Keratinocyte (primary cell): ENCODE results near the gene TNRC18. TPM values are rescaled to one million over a fixed set of nuclear protein-coding genes. Genes with fewer than 3 reads are reported as not detected.

Experiments used
- DNase-seq: peaks from one replicate; pipeline ENCODE4 v3.0.0-alpha.2; 2011; ENCODE audit warnings: low read depth, missing footprints, low spot score
- FAIRE-seq: peaks from 2 replicates; lab custom pipeline; 2011; peaks lifted over from hg19 to GRCh38; lab: Jason Lieb, UNC
- H2AFZ ChIP-seq: 2 replicates; pipeline ENCODE4 v1.6.0; 2012; ENCODE audit warnings: low read length, control low read depth, inconsistent platforms; ENCODE audit not compliant: control insufficient read depth
- H3K27ac ChIP-seq: 2 replicates; pipeline ENCODE4 v1.5.1; 2011; ENCODE audit warnings: low read length; ENCODE audit not compliant: control insufficient read depth, insufficient read depth
- H3K27me3 ChIP-seq: 3 replicates; pipeline ENCODE4 v1.6.0; 2011; ENCODE audit warnings: low read length; ENCODE audit not compliant: control insufficient read depth, insufficient read depth; ENCODE audit errors: extremely low read depth
- H3K36me3 ChIP-seq, 2 experiments: 2 replicates in 1 of 2; 3 replicates in 1 of 2; pipeline ENCODE4 v1.5.1; 2011; ENCODE audit warnings: low read length in 2 of 2, mild to moderate bottlenecking in 1 of 2; ENCODE audit not compliant: control insufficient read depth in 2 of 2, insufficient read depth in 2 of 2; ENCODE audit errors: extremely low read depth in 1 of 2
- H3K4me1 ChIP-seq: 3 replicates; pipeline ENCODE4 v1.5.1; 2011; ENCODE audit warnings: low read length; ENCODE audit not compliant: control insufficient read depth, insufficient read depth; ENCODE audit errors: extremely low read depth
- H3K4me2 ChIP-seq: 3 replicates; pipeline ENCODE4 v1.6.0; 2011; ENCODE audit warnings: low read depth, low read length; ENCODE audit not compliant: control insufficient read depth, insufficient read depth; ENCODE audit errors: extremely low read depth
- H3K4me3 ChIP-seq, 3 experiments: fragments of 200-600 bp in 1 of 3; sonication (generic) in 1 of 3; 2 replicates in 2 of 3; 3 replicates in 1 of 3; pipeline ENCODE4 v1.5.1; 2011 to 2016; ENCODE audit warnings: low read length in 3 of 3, mild to moderate bottlenecking in 3 of 3, control low read depth in 2 of 3, inconsistent platforms in 1 of 3, low read depth in 1 of 3, mixed read lengths in 1 of 3, mixed run types in 1 of 3, moderate library complexity in 1 of 3; ENCODE audit not compliant: control insufficient read depth in 2 of 3, insufficient read depth in 2 of 3; ENCODE audit errors: extremely low read depth in 1 of 3
- H3K79me2 ChIP-seq: 2 replicates; pipeline ENCODE4 v1.6.0; 2012; ENCODE audit warnings: low read length; ENCODE audit not compliant: control insufficient read depth, insufficient read depth
- H3K9ac ChIP-seq: 3 replicates; pipeline ENCODE4 v1.6.0; 2011; ENCODE audit warnings: low read length; ENCODE audit not compliant: control insufficient read depth, insufficient read depth; ENCODE audit errors: extremely low read depth
- H3K9me1 ChIP-seq: 3 replicates; pipeline ENCODE4 v1.6.0; 2011; ENCODE audit warnings: low read length; ENCODE audit not compliant: control insufficient read depth, insufficient read depth; ENCODE audit errors: extremely low read depth
- H3K9me3 ChIP-seq: 2 replicates; pipeline ENCODE4 v1.5.1; 2012; ENCODE audit warnings: low read depth, low read length; ENCODE audit not compliant: control insufficient read depth
- H4K20me1 ChIP-seq: 3 replicates; pipeline ENCODE4 v1.6.0; 2011; ENCODE audit warnings: low read length; ENCODE audit not compliant: control insufficient read depth, insufficient read depth; ENCODE audit errors: extremely low read depth
- CTCF ChIP-seq, 3 experiments: IDR thresholded peaks in 1 of 3; conservative IDR thresholded peaks in 1 of 3; optimal IDR thresholded peaks in 1 of 3; 2 replicates in 2 of 3; 3 replicates in 1 of 3; pipeline versions ENCODE3 to v1.5.1; 2011; ENCODE audit warnings: low read length in 3 of 3, mild to moderate bottlenecking in 3 of 3, moderate library complexity in 2 of 3, control low read depth in 1 of 3, inconsistent platforms in 1 of 3; ENCODE audit not compliant: insufficient read depth in 2 of 3; ENCODE audit errors: extremely low read depth in 1 of 3
- EZH2 ChIP-seq: IDR thresholded peaks from one replicate; pipeline ENCODE4 v1.6.1; 2012; ENCODE audit warnings: inconsistent platforms, mild to moderate bottlenecking, low read length, moderate library complexity
- dilution Hi-C: fragments of 300-500 bp; cut with MboI; formaldehyde crosslinking; loops from one replicate; pipeline ENCODE4 v1.7.0; 2020; ENCODE audit warnings: low sequenced_read_pairs; ENCODE audit not compliant: extremely low pct_ligation_motif_present
- polyA plus RNA-seq, 5 experiments: library from polyadenylated mRNA; depleted of rRNA in 3 of 5; stranded (reverse) in 3 of 5; stranded (forward) in 1 of 5; unstranded in 1 of 5; fragments of >200 nt; gene quantifications; 1 replicate in 1 of 5; 2 replicates in 3 of 5; 3 replicates in 1 of 5; pipeline versions ENCODE4 v1.2.1 to v1.2.3, GENCODE V29; 2011 to 2012; ENCODE audit warnings: missing spikeins in 2 of 5, low read depth in 1 of 5, low replicate concordance in 1 of 5

TNRC18 gene
- polyA plus RNA-seq, 1 donor (not counting 4 experiments of a cell fraction or from before 2014, with no cell fraction given) = 13.2 TPM

DNA sequence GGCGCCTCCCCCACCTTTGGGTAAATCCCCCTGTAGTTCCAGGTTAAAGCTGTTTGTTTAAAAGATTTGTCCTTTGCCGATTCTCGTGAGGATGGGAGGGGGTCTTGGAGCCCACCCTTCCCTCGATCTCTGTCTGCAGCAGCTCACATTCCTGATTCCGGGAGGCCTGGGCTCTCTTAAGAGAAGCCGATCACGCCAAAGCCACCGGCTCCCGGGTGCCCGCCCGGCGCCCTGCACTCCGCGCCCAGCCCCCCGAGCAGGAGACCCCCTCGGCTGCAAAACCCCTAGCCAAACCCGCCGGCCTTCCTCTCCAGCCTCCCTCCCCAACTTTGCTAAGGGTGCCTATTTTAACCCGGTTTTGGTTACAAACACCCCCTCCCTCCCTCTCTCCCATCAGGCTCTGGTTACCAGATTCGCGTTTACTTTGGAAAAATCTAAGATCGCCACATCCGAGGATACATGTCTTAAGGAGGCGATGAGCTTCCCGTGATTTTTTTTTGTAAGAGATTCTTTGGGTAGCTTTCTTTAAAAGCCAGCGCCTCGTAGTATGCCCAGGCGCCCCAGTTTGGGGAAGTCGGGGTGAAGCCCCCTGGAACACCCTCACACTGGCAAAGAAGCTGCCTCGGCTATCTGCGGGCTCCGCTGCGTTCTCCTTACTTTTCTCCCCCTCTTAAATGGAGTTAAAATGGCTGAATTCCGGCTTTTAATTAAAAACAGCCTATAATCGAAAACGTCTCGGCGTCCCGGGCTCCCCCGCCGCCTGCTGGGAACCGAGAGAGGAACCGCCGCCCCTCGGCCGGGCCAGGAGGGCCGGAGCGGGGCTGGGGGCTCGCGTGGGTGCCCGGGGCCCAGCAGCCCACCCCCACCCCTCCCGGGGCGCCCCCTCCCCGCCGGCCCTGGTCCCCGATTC lies 983 bp downstream of the TNRC18 start:
- Histone ChIP-seq H3K36me3 (peaks cover 0 to 2% of the 10 kb centered on the region in 2 experiments), H3K4me2 (peak overlapping the region; percentile 98), H3K27me3 (no peaks in the 10 kb centered on the region), H3K9ac (peak overlapping the region; percentile 98), H4K20me1 (peaks cover 8% of the 10 kb centered on the region), H3K9me3 (no peaks in the 10 kb centered on the region), H3K79me2 (peaks cover 86% of the 10 kb centered on the region), H2AFZ (no peak overlapping the region), H3K9me1 (no peaks in the 10 kb centered on the region), H3K4me1 (peaks cover 18% of the 10 kb centered on the region), H3K4me3 (peak overlapping the region; percentile 68 to 100 (median 92)), H3K27ac (peak overlapping the region; percentile 96)
- FAIRE-seq (no peak), DNase-seq (no peak)
- TF ChIP-seq EZH2 (no peak), CTCF (optimal IDR thresholded peaks at IDR 0.05 in 1 of 3, IDR thresholded peaks at IDR 0.05 in 1 of 3, conservative IDR thresholded peaks at IDR 0.05 in 1 of 3; ENCODE audit: extremely low read depth in 1 of 3, insufficient read depth in 2 of 3, low read length in 3 of 3) (no peak)
- dilution Hi-C loops = no loop called here

DNA sequence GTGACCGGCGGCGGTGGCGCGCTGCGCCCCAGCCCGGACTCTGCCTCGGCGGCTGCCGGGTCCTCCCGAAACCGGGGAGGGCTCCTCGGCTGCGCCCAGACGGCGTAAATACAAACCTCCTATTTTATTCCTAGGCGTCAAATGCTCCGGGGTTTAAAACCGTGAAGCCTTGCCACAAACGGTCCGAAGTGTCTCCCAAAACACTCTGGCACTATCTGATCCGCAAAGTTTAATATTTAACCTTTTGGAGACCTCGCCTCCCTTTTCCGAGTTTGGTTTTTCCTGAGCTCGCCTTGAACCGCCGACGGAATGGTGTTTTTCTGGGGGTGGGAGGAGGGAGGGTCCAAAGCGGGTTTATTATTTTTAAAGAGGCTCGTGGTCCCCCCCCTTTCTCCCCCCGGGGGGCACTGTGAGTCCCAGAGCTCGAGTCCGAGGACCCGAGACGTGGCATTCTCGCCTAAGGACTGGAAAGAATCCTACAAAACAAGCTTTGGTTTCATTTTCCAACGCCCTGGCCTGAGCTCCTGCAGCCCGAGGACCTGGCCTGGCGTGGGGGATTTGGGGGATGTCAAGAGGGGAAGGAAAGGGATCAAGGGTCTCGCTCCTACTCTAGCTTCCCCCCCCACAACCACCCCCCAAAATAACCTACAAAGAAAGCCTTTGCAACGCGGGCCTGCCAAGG lies 1.8 kb downstream of the TNRC18 start:
- TF ChIP-seq CTCF (optimal IDR thresholded peaks at IDR 0.05 in 1 of 3, IDR thresholded peaks at IDR 0.05 in 1 of 3, conservative IDR thresholded peaks at IDR 0.05 in 1 of 3; ENCODE audit: extremely low read depth in 1 of 3, insufficient read depth in 2 of 3, low read length in 3 of 3) (no peak), EZH2 (no peak)
- Histone ChIP-seq H4K20me1 (peaks cover 8% of the 10 kb centered on the region), H3K9me1 (no peaks in the 10 kb centered on the region), H3K36me3 (peaks cover 0 to 8% of the 10 kb centered on the region in 2 experiments), H3K4me2 (peak overlapping the region; percentile 98), H2AFZ (no peak overlapping the region), H3K27me3 (no peaks in the 10 kb centered on the region), H3K9ac (peak overlapping the region; percentile 98), H3K9me3 (no peaks in the 10 kb centered on the region), H3K4me3 (peak overlapping the region; percentile 68 to 100 (median 92)), H3K4me1 (peaks cover 22% of the 10 kb centered on the region), H3K27ac (peak overlapping the region; percentile 96), H3K79me2 (peaks cover 88% of the 10 kb centered on the region)
- FAIRE-seq (no peak), DNase-seq (no peak)
- dilution Hi-C loops = no loop called here
